Neural progenitor cell (in vitro differentiated cells): ENCODE results near the gene RBM43.

ENCODE experiments used
- EZH2 ChIP-seq: fragments of 200-600 bp; sonication (generic); IDR thresholded peaks from 2 replicates; pipeline ENCODE4 v1.6.1; 2017; ENCODE audit warnings: antibody characterized with exemption, mild to moderate bottlenecking, moderate library complexity
- EZH2phosphoT487 ChIP-seq: fragments of 200-600 bp; sonication (generic); IDR thresholded peaks from 2 replicates; pipeline ENCODE4 v1.6.1; 2017; ENCODE audit warnings: antibody characterized with exemption
- TF ChIP-seq, protein P1 (sequence below): fragments of 200-600 bp; sonication (generic); IDR thresholded peaks from 2 replicates; pipeline ENCODE4 v1.5.1; 2017; ENCODE audit warnings: antibody characterized with exemption, mild to moderate bottlenecking

DNA sequence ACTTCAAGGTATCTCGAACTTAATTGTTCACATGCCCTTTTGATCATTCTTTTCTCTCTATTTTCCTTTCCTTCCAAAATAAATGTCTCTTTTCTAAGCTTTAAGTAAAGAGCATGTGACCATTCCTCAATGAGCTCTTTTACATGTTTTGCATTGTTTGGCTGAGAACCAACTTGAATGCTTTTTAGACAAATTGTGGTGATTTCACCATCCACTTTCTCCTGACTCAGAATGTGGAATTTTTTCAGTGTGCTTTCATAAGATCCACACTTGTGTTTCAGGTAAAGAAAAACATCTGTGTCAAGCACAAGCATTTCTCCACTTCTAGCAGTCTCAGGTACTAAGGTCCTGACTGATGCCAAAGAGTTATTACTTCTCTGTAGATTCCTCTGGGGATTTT, 10.7 kb downstream of the RBM43 start:
- TF ChIP-seq, protein P1, sequence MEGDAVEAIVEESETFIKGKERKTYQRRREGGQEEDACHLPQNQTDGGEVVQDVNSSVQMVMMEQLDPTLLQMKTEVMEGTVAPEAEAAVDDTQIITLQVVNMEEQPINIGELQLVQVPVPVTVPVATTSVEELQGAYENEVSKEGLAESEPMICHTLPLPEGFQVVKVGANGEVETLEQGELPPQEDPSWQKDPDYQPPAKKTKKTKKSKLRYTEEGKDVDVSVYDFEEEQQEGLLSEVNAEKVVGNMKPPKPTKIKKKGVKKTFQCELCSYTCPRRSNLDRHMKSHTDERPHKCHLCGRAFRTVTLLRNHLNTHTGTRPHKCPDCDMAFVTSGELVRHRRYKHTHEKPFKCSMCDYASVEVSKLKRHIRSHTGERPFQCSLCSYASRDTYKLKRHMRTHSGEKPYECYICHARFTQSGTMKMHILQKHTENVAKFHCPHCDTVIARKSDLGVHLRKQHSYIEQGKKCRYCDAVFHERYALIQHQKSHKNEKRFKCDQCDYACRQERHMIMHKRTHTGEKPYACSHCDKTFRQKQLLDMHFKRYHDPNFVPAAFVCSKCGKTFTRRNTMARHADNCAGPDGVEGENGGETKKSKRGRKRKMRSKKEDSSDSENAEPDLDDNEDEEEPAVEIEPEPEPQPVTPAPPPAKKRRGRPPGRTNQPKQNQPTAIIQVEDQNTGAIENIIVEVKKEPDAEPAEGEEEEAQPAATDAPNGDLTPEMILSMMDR = no peak
- TF ChIP-seq EZH2 (no peak), EZH2phosphoT487 (no peak)
